Measurements from ENCODE around the gene GPHN. TPM values are rescaled to one million over a fixed set of nuclear protein-coding genes. Genes with fewer than 3 reads are reported as not detected.

Gene GPHN
- total RNA-seq, 1 experiment from 2014 or later = 18.1 TPM

DNA sequence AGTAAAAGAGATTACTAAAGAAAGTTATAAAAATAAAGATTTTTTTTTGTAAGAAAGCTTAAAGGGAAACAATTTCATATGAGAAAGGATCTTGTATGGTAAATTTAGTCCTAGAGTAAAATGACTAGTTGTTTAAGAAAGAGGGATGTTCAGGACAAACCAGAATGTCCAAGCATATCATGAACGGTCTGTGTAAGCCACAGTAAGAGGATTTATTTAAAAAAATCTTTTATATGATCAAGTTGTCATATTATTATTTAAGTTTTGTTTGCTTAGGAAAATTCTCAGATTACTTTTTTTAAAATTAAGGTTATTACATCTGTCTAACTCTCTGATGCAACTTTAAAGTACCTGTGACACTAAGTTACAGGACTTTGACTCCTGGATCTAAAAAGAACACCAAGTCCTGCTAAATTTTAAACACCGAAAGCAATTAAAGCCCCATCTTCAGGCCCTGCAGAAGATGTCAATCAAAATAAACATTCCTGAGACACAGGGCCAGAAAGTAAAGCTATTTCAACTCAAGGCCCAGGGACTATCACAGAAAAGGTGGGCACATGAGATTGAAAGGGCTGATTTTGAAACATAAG, 39.1 kb upstream of the GPHN start:
- Mint-ChIP-seq H3K36me3 (peaks cover 55% of the 10 kb centered on the region), H3K27me3 (ENCODE audit: low read depth) (no peaks in the 10 kb centered on the region; the same call in 1 of the 2 replicates), H3K4me1 (no peaks in the 10 kb centered on the region), H3K9me3 (peaks cover 88% of the 10 kb centered on the region), H3K27ac (no peak overlapping the region), H3K4me3 (no peak overlapping the region)
- ATAC-seq (no peak), DNase-seq (ENCODE audit: low spot score) (no peak)
- no peak for TF ChIP-seq ZNF121 (CRISPR knock-in tag; IDR thresholded peaks at IDR 0.05)
- TF ChIP-seq MXD4 (CRISPR knock-in tag; IDR thresholded peaks at IDR 0.05; ENCODE audit: borderline replicate concordance) = no peak
- TF ChIP-seq HMGA2 (CRISPR knock-in tag; IDR thresholded peaks at IDR 0.05) = no peak
- no peak for TF ChIP-seq FOXK1 (CRISPR knock-in tag; IDR thresholded peaks at IDR 0.05)
- no peak for TF ChIP-seq ZNF138 (CRISPR knock-in tag; conservative IDR thresholded peaks at IDR 0.05)
- no peak for TF ChIP-seq ZNF396 (CRISPR knock-in tag; IDR thresholded peaks at IDR 0.05; ENCODE audit: borderline replicate concordance)
- TF ChIP-seq ZBTB21 (CRISPR knock-in tag; IDR thresholded peaks at IDR 0.05; ENCODE audit: borderline replicate concordance) = no peak
- TF ChIP-seq, protein P1, sequence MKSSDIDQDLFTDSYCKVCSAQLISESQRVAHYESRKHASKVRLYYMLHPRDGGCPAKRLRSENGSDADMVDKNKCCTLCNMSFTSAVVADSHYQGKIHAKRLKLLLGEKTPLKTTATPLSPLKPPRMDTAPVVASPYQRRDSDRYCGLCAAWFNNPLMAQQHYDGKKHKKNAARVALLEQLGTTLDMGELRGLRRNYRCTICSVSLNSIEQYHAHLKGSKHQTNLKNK (CRISPR knock-in tag; IDR thresholded peaks at IDR 0.05) = no peak
- ChIA-PET CTCF (no interaction called here), POLR2A (no interaction called here)

DNA sequence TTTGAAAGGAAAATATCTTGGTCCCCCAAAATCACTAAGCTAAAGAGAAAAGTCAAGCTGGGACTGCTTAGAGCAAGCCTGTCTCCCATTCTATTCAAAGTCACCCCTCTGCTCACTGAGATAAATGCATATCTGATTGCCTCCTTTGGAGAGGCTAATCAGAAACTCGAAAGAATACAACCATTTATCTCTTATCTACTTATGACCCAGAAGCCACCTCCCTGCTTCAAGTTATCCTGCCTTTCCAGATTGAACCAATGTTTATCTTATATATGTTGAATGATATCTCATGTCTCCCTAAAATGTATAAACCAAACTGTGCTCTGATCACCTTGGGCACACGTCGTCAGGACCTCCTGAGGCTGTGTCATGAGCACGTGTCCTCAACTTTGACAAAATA, 36.4 kb upstream of the GPHN start:
- POLR2A ChIA-PET = no interaction called here
- H3K9me3 Mint-ChIP-seq = peaks cover 79% of the 10 kb centered on the region
- H3K27me3 Mint-ChIP-seq (ENCODE audit: low read depth) = no peaks in the 10 kb centered on the region; the same call in 1 of the 2 replicates

DNA sequence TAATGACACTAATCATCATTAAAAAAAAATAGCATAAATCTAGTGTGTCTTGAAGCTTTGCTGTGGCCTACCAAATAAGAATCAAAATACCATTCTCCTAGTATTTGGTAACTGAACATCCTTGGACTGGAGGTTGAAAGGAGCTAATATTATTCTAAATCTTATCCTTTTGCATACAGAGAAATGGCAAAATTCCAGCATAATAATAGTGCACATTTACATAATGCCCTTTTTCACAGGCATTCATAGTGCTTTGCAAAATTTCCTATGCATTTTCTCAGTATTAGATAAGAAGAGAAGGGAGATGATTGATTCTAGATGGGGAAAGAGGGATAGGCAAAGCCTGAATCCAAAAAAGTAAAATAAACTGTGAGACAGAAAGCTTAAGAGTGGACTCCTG, 35.7 kb upstream of the GPHN start:
- Mint-ChIP-seq H3K27ac (no peak overlapping the region), H3K27me3 (ENCODE audit: low read depth) (no peaks in the 10 kb centered on the region; the same call in 1 of the 2 replicates), H3K36me3 (peaks cover 47% of the 10 kb centered on the region), H3K4me3 (no peak overlapping the region), H3K9me3 (peaks cover 73% of the 10 kb centered on the region), H3K4me1 (no peaks in the 10 kb centered on the region)
- ChIA-PET POLR2A (no interaction called here), CTCF (no interaction called here)
- ATAC-seq (no peak), DNase-seq (ENCODE audit: low spot score) (no peak)
- TF ChIP-seq, protein P2, sequence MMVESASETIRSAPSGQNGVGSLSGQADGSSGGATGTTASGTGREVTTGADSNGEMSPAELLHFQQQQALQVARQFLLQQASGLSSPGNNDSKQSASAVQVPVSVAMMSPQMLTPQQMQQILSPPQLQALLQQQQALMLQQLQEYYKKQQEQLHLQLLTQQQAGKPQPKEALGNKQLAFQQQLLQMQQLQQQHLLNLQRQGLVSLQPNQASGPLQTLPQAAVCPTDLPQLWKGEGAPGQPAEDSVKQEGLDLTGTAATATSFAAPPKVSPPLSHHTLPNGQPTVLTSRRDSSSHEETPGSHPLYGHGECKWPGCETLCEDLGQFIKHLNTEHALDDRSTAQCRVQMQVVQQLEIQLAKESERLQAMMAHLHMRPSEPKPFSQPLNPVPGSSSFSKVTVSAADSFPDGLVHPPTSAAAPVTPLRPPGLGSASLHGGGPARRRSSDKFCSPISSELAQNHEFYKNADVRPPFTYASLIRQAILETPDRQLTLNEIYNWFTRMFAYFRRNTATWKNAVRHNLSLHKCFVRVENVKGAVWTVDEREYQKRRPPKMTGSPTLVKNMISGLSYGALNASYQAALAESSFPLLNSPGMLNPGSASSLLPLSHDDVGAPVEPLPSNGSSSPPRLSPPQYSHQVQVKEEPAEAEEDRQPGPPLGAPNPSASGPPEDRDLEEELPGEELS (CRISPR knock-in tag; IDR thresholded peaks at IDR 0.05) = no peak
- no peak for TF ChIP-seq ZNF317 (CRISPR knock-in tag; IDR thresholded peaks at IDR 0.05; ENCODE audit: borderline replicate concordance, low read depth)
- TF ChIP-seq, protein P3, sequence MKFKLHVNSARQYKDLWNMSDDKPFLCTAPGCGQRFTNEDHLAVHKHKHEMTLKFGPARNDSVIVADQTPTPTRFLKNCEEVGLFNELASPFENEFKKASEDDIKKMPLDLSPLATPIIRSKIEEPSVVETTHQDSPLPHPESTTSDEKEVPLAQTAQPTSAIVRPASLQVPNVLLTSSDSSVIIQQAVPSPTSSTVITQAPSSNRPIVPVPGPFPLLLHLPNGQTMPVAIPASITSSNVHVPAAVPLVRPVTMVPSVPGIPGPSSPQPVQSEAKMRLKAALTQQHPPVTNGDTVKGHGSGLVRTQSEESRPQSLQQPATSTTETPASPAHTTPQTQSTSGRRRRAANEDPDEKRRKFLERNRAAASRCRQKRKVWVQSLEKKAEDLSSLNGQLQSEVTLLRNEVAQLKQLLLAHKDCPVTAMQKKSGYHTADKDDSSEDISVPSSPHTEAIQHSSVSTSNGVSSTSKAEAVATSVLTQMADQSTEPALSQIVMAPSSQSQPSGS (CRISPR knock-in tag; IDR thresholded peaks at IDR 0.05; ENCODE audit: borderline replicate concordance, low read depth) = no peak
- no peak for TF ChIP-seq TEAD4 (CRISPR knock-in tag; IDR thresholded peaks at IDR 0.05)
- TF ChIP-seq ZNF423 (CRISPR knock-in tag; IDR thresholded peaks at IDR 0.05) = no peak
- no peak for TF ChIP-seq NR2C2 (CRISPR knock-in tag; IDR thresholded peaks at IDR 0.05)
- TF ChIP-seq, protein P4, sequence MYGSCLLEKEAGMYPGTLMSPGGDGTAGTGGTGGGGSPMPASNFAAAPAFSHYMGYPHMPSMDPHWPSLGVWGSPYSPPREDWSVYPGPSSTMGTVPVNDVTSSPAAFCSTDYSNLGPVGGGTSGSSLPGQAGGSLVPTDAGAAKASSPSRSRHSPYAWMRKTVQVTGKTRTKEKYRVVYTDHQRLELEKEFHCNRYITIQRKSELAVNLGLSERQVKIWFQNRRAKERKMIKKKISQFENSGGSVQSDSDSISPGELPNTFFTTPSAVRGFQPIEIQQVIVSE (CRISPR knock-in tag; IDR thresholded peaks at IDR 0.05; ENCODE audit: borderline replicate concordance) = no peak
- TF ChIP-seq, protein P5, sequence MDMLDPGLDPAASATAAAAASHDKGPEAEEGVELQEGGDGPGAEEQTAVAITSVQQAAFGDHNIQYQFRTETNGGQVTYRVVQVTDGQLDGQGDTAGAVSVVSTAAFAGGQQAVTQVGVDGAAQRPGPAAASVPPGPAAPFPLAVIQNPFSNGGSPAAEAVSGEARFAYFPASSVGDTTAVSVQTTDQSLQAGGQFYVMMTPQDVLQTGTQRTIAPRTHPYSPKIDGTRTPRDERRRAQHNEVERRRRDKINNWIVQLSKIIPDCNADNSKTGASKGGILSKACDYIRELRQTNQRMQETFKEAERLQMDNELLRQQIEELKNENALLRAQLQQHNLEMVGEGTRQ (CRISPR knock-in tag; IDR thresholded peaks at IDR 0.05) = no peak
- TF ChIP-seq, protein P6, sequence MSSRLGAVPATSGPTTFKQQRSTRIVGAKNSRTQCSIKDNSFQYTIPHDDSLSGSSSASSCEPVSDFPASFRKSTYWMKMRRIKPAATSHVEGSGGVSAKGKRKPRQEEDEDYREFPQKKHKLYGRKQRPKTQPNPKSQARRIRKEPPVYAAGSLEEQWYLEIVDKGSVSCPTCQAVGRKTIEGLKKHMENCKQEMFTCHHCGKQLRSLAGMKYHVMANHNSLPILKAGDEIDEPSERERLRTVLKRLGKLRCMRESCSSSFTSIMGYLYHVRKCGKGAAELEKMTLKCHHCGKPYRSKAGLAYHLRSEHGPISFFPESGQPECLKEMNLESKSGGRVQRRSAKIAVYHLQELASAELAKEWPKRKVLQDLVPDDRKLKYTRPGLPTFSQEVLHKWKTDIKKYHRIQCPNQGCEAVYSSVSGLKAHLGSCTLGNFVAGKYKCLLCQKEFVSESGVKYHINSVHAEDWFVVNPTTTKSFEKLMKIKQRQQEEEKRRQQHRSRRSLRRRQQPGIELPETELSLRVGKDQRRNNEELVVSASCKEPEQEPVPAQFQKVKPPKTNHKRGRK (CRISPR knock-in tag; IDR thresholded peaks at IDR 0.05; ENCODE audit: borderline replicate concordance) = no peak
- TF ChIP-seq, protein P7, sequence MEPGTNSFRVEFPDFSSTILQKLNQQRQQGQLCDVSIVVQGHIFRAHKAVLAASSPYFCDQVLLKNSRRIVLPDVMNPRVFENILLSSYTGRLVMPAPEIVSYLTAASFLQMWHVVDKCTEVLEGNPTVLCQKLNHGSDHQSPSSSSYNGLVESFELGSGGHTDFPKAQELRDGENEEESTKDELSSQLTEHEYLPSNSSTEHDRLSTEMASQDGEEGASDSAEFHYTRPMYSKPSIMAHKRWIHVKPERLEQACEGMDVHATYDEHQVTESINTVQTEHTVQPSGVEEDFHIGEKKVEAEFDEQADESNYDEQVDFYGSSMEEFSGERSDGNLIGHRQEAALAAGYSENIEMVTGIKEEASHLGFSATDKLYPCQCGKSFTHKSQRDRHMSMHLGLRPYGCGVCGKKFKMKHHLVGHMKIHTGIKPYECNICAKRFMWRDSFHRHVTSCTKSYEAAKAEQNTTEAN (CRISPR knock-in tag; IDR thresholded peaks at IDR 0.05) = no peak

More for the DNA sequence above, 36.4 kb upstream of the GPHN start:
- Mint-ChIP-seq H3K4me1 (no peaks in the 10 kb centered on the region), H3K4me3 (no peak overlapping the region), H3K36me3 (peaks cover 52% of the 10 kb centered on the region), H3K27ac (no peak overlapping the region)
- ATAC-seq = no peak
- no peak for DNase-seq (ENCODE audit: low spot score)
- TF ChIP-seq NFE2L1 (CRISPR knock-in tag; IDR thresholded peaks at IDR 0.05) (no peak), ZNF232 (CRISPR knock-in tag; IDR thresholded peaks at IDR 0.05) (no peak), ZNF317 (CRISPR knock-in tag; IDR thresholded peaks at IDR 0.05; ENCODE audit: borderline replicate concordance, low read depth) (no peak), NR3C1 (CRISPR knock-in tag; conservative IDR thresholded peaks at IDR 0.05; ENCODE audit: low read depth) (no peak), ZNF671 (CRISPR knock-in tag; IDR thresholded peaks at IDR 0.05) (no peak), NFYB (CRISPR knock-in tag; conservative IDR thresholded peaks at IDR 0.05; ENCODE audit: low read depth) (no peak)
- CTCF ChIA-PET = no interaction called here
